Tibial artery (tissue), 4 donors: ENCODE data around the gene PCSK9.
A peak's percentile ranks its signal among the peaks of the same experiment; 100 is the strongest.

Source experiments
- DNase-seq, 2 donors: peaks; one replicate each; pipeline ENCODE4 v3.0.0-alpha.2; 2019
- H3K27ac ChIP-seq, 2 donors: fragments of 200-600 bp; sonication (generic) in 1 of 2; 1 replicate in 1 of 2; 2 replicates in 1 of 2; pipeline ENCODE4 v1.5.1; 2018 to 2019; ENCODE audit warnings: mild to moderate bottlenecking in 1 of 2
- H3K27me3 ChIP-seq, 2 donors: fragments of 200-600 bp; sonication (generic) in 1 of 2; one replicate each; pipeline versions ENCODE4 v1.5.1 to v1.6.0; 2016 to 2019
- H3K36me3 ChIP-seq, 3 donors: fragments of 200-600 bp; sonication (generic) in 2 of 3; one replicate each; pipeline ENCODE4 v1.5.1; 2016 to 2019; ENCODE audit warnings: mild to moderate bottlenecking in 2 of 3
- H3K4me1 ChIP-seq, 4 donors: fragments of 200-600 bp; sonication (generic) in 2 of 4; 1 replicate in 3 of 4; 2 replicates in 1 of 4; pipeline ENCODE4 v1.5.1; 2016 to 2019
- H3K4me3 ChIP-seq, 2 donors: fragments of 200-600 bp; sonication (generic) in 1 of 2; 1 replicate in 1 of 2; 2 replicates in 1 of 2; pipeline ENCODE4 v1.5.1; 2018 to 2019; ENCODE audit warnings: mild to moderate bottlenecking in 2 of 2
- H3K9me3 ChIP-seq, 3 donors: fragments of 200-600 bp; sonication (generic) in 1 of 3; one replicate each; pipeline ENCODE4 v1.5.1; 2016 to 2019
- intact Hi-C: fragments of 100-400 bp; cut with DNase I; formaldehyde crosslinking; loops from one replicate; pipeline ENCODE4 v1.15.0; 2023; ENCODE audit warnings: low total_unique reads
- TF ChIP-seq, protein P1 (sequence below), 2 experiments: fragments of 200-600 bp in 1 of 2; fragments of 450-650 bp in 1 of 2; IDR thresholded peaks; one replicate each; pipeline ENCODE4 v1.5.1; 2017 to 2019; ENCODE audit warnings: antibody characterized with exemption in 2 of 2, mild to moderate bottlenecking in 1 of 2, moderate library complexity in 1 of 2

PCSK9 gene

GRCh38 chr1:55041613-55042012 lies 2.3 kb downstream of the PCSK9 start:
- TF ChIP-seq, protein P1, sequence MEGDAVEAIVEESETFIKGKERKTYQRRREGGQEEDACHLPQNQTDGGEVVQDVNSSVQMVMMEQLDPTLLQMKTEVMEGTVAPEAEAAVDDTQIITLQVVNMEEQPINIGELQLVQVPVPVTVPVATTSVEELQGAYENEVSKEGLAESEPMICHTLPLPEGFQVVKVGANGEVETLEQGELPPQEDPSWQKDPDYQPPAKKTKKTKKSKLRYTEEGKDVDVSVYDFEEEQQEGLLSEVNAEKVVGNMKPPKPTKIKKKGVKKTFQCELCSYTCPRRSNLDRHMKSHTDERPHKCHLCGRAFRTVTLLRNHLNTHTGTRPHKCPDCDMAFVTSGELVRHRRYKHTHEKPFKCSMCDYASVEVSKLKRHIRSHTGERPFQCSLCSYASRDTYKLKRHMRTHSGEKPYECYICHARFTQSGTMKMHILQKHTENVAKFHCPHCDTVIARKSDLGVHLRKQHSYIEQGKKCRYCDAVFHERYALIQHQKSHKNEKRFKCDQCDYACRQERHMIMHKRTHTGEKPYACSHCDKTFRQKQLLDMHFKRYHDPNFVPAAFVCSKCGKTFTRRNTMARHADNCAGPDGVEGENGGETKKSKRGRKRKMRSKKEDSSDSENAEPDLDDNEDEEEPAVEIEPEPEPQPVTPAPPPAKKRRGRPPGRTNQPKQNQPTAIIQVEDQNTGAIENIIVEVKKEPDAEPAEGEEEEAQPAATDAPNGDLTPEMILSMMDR (IDR thresholded peaks at IDR 0.05): no peak
- Histone ChIP-seq H3K27me3 (peaks cover 0 to 49% of the 10 kb centered on the region in 2 donors), H3K27ac (no peak overlapping the region), H3K4me3 (no peak overlapping the region), H3K36me3 (no peaks in the 10 kb centered on the region), H3K9me3 (no peaks in the 10 kb centered on the region), H3K4me1 (peaks cover 0 to 23% (median 11%) of the 10 kb centered on the region in 4 donors)
- intact Hi-C loops: no loop called here
- no peak for DNase-seq

DNA sequence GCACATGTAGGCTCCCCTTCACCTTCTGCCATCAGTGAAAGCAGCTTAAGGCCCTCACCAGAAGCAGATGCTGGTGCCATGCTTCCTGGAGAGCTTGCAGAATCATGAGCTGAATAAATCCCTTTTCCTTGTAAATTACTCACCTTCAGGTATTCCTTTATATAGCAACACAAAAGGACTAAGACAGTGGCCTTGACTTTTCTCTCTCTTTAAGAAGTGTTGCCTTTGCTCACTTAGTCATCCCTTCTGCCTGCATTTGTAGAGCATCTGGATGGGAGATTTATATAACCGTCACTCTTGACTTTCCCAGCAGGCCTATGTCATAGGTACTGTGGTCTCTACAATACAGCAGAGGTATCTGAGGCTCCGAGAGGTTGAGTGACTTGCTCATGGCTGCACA lies 3.7 kb downstream of the PCSK9 start:
- DNase-seq: no peak
- no peaks in the 10 kb centered on the region for H3K9me3 ChIP-seq
- H3K4me3 ChIP-seq: no peak overlapping the region
- peaks cover 0 to 23% (median 11%) of the 10 kb centered on the region in 4 donors for H3K4me1 ChIP-seq
- TF ChIP-seq, protein P1 (IDR thresholded peaks at IDR 0.05): no peak
- no peak overlapping the region for H3K27ac ChIP-seq
- H3K27me3 ChIP-seq: peaks cover 0 to 35% of the 10 kb centered on the region in 2 donors
- H3K36me3 ChIP-seq: no peaks in the 10 kb centered on the region
- intact Hi-C loops: no loop called here

DNA sequence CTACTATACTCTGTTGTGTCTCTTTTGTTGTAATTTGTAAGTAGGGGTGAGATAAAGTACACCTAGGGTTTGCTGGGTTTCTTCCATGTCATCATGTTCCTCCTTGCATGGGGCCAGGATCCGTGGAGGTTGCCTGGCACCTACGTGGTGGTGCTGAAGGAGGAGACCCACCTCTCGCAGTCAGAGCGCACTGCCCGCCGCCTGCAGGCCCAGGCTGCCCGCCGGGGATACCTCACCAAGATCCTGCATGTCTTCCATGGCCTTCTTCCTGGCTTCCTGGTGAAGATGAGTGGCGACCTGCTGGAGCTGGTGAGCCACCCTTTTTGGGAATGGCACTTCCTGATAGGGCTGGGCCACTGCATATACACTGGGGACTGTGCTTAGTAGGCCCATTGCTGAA lies 4.4 kb downstream of the PCSK9 start:
- peaks cover 0 to 23% (median 11%) of the 10 kb centered on the region in 4 donors for H3K4me1 ChIP-seq
- no peaks in the 10 kb centered on the region for H3K36me3 ChIP-seq
- no peak overlapping the region for H3K4me3 ChIP-seq
- H3K27ac ChIP-seq: no peak overlapping the region
- H3K9me3 ChIP-seq: no peaks in the 10 kb centered on the region
- peak in 1 of 2 donors; percentile 34 for DNase-seq
- TF ChIP-seq, protein P1 (IDR thresholded peaks at IDR 0.05): no peak
- peaks cover 0 to 28% of the 10 kb centered on the region in 2 donors for H3K27me3 ChIP-seq
- intact Hi-C loops: no loop called here

- Histone ChIP-seq H3K4me3 (no peak overlapping the region), H3K36me3 (no peaks in the 10 kb centered on the region), H3K4me1 (peaks cover 0 to 12% (median 5%) of the 10 kb centered on the region in 4 donors), H3K27ac (no peak overlapping the region), H3K9me3 (no peaks in the 10 kb centered on the region), H3K27me3 (peaks cover 0 to 17% of the 10 kb centered on the region in 2 donors)
- intact Hi-C loops: no loop called here
- peak in 1 of 2 donors; percentile 46 for DNase-seq
- TF ChIP-seq, protein P1 (IDR thresholded peaks at IDR 0.05): no peak
These were observed 5.5 kb downstream of the PCSK9 start for GRCh38 chr1:55044617-55045397.

GRCh38 chr1:55045430-55045829 lies 6.1 kb downstream of the PCSK9 start:
- Histone ChIP-seq H3K4me1 (peaks cover 0 to 6% (median 1%) of the 10 kb centered on the region in 4 donors), H3K27me3 (peaks cover 0 to 11% of the 10 kb centered on the region in 2 donors), H3K27ac (no peak overlapping the region), H3K36me3 (no peaks in the 10 kb centered on the region), H3K4me3 (no peak overlapping the region), H3K9me3 (no peaks in the 10 kb centered on the region)
- TF ChIP-seq, protein P1 (IDR thresholded peaks at IDR 0.05): no peak
- intact Hi-C loops: no loop called here
- DNase-seq: peak in 1 of 2 donors; percentile 34
